22Rv1 (cell line): ENCODE measurements around the gene TBC1D22A.

Source experiments
- ZFX ChIP-seq: fragments of 450-650 bp; IDR thresholded peaks from 2 replicates; pipeline ENCODE4 v1.6.1; 2017; ENCODE audit warnings: antibody characterized with exemption, borderline replicate concordance
- TF ChIP-seq, protein P1 (sequence below): fragments of 450-650 bp; IDR thresholded peaks from 2 replicates; pipeline ENCODE4 v1.5.1; 2017; ENCODE audit warnings: mild to moderate bottlenecking

DNA sequence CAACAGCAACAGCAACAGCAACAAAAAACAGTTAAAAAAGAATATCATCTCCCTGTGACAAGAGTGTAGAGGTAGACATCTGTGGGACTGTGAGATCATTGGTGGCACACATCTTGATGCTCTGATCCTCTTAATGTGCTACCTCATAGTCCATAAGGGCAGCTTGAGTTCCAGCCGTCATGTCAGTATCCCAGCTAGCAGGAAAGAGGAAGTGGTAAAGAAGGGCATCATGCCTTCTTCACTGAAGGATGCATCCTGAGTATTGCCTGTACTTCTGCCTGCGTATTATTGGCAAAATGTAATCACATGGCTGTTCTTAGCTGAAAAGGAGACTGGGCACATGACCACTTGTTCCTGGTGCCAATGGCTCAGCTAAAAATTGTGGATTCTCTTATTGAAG, 314.3 kb downstream of the TBC1D22A start:
- TF ChIP-seq, protein P1, sequence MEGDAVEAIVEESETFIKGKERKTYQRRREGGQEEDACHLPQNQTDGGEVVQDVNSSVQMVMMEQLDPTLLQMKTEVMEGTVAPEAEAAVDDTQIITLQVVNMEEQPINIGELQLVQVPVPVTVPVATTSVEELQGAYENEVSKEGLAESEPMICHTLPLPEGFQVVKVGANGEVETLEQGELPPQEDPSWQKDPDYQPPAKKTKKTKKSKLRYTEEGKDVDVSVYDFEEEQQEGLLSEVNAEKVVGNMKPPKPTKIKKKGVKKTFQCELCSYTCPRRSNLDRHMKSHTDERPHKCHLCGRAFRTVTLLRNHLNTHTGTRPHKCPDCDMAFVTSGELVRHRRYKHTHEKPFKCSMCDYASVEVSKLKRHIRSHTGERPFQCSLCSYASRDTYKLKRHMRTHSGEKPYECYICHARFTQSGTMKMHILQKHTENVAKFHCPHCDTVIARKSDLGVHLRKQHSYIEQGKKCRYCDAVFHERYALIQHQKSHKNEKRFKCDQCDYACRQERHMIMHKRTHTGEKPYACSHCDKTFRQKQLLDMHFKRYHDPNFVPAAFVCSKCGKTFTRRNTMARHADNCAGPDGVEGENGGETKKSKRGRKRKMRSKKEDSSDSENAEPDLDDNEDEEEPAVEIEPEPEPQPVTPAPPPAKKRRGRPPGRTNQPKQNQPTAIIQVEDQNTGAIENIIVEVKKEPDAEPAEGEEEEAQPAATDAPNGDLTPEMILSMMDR, result no peak
- TF ChIP-seq ZFX, result no peak
